Measurements from ENCODE around the gene ACER3.
A peak's percentile ranks its signal among the peaks of the same experiment; 100 is the strongest.
"Not testable (repeated sequence)": the region's sequence is repeated elsewhere in the genome, so short reads cannot be mapped to it uniquely, and the experiment has no call there.

The ACER3 gene

GRCh38 chr11:76860539-76861475, at the start of gene ACER3:
ACER3 (plus strand) TSS chr11:76860918; CDS start chr11:76860977, 59 bp downstream.
- peak; percentile 92 for DNase-seq

GRCh38 chr11:76811259-76811658, 49.5 kb upstream of the ACER3 start:
- no peak for DNase-seq

GRCh38 chr11:76814414-76814813, 46.3 kb upstream of the ACER3 start:
- DNase-seq = no peak

GRCh38 chr11:76815678-76816077, 45.0 kb upstream of the ACER3 start:
- DNase-seq = not testable (repeated sequence)

GRCh38 chr11:76820184-76820566, 40.5 kb upstream of the ACER3 start:
- DNase-seq = no peak

- not testable (repeated sequence) for DNase-seq
Observed at GRCh38 chr11:76821396-76821795, 39.3 kb upstream of the ACER3 start.

GRCh38 chr11:76822406-76822805, 38.3 kb upstream of the ACER3 start:
- no peak for DNase-seq

GRCh38 chr11:76823481-76824028, 37.2 kb upstream of the ACER3 start:
- no peak for DNase-seq

- no peak for DNase-seq
Observed at GRCh38 chr11:76824083-76824939, 36.4 kb upstream of the ACER3 start.

- DNase-seq = no peak
Observed at GRCh38 chr11:76824980-76825725, 35.6 kb upstream of the ACER3 start.

- no peak for DNase-seq
Observed at GRCh38 chr11:76825726-76826396, 34.9 kb upstream of the ACER3 start.

GRCh38 chr11:76826508-76826907, 34.2 kb upstream of the ACER3 start:
- DNase-seq = not testable (repeated sequence)

GRCh38 chr11:76827005-76827404, 33.7 kb upstream of the ACER3 start:
- DNase-seq = not testable (repeated sequence)

GRCh38 chr11:76830639-76831327, 29.9 kb upstream of the ACER3 start:
- DNase-seq = no peak

- DNase-seq = no peak
Observed at GRCh38 chr11:76831686-76832310, 28.9 kb upstream of the ACER3 start.

GRCh38 chr11:76832361-76832760, 28.4 kb upstream of the ACER3 start:
- no peak for DNase-seq

GRCh38 chr11:76834151-76834550, 26.6 kb upstream of the ACER3 start:
- DNase-seq = no peak

- DNase-seq = no peak
Observed at GRCh38 chr11:76835036-76835435, 25.7 kb upstream of the ACER3 start.

- DNase-seq = no peak
Observed at GRCh38 chr11:76835928-76836612, 24.6 kb upstream of the ACER3 start.

- no peak for DNase-seq
Observed at GRCh38 chr11:76836613-76837291, 24.0 kb upstream of the ACER3 start.

Measured in GDM1 (cell line).